Activated CD8-positive, alpha-beta T cell treated with anti-CD3 and anti-CD28 coated beads for 36 hours (primary cell): ENCODE results near the gene ACP3. TPM values are rescaled to one million over a fixed set of nuclear protein-coding genes. Genes with fewer than 3 reads are reported as not detected.

ENCODE experiments used
- ATAC-seq: fragments of 200-7000 bp; cut with Tn5 transposase; one replicate; pipeline ENCODE4 v1.10.0; 2021; ENCODE audit warnings: mild to moderate bottlenecking, moderate library complexity
- CTCF ChIA-PET: fragments of 350-600 bp; sonication (Branson Sonifier 250); formaldehyde crosslinking; loops from one replicate; lab custom pipeline; 2021; ENCODE audit warnings: antibody characterized with exemption; lab: Charles Lee
- POLR2A ChIA-PET: fragments of 350-600 bp; sonication (Branson Sonifier 250); formaldehyde crosslinking; loops from one replicate; lab custom pipeline; 2021; ENCODE audit warnings: antibody characterized with exemption; lab: Charles Lee
- DNase-seq: peaks from one replicate; pipeline ENCODE4 v3.0.0-alpha.2; 2020
- H3K27ac Mint-ChIP-seq: one replicate; pipeline ENCODE4 v1.8.0; 2021; ENCODE audit warnings: mild to moderate bottlenecking, mixed read lengths
- H3K27me3 Mint-ChIP-seq: one replicate; pipeline ENCODE4 v1.8.0; 2021; ENCODE audit warnings: mixed read lengths
- H3K36me3 Mint-ChIP-seq: one replicate; pipeline ENCODE4 v1.8.0; 2021; ENCODE audit warnings: low read depth, mixed read lengths
- H3K4me1 Mint-ChIP-seq: one replicate; pipeline ENCODE4 v1.8.0; 2021; ENCODE audit warnings: low read depth, mixed read lengths
- H3K4me3 Mint-ChIP-seq: one replicate; pipeline ENCODE4 v1.8.0; 2021; ENCODE audit warnings: mild to moderate bottlenecking, moderate library complexity, mixed read lengths
- H3K9me3 Mint-ChIP-seq: one replicate; pipeline ENCODE4 v1.8.0; 2021; ENCODE audit warnings: mixed read lengths
- CTCF ChIP-seq: fragments of 200-600 bp; IDR thresholded peaks from one replicate; pipeline ENCODE4 v1.8.0; 2022; ENCODE audit warnings: antibody characterized with exemption, mild to moderate bottlenecking
- intact Hi-C: fragments of 100-400 bp; cut with micrococcal nuclease; formaldehyde crosslinking; loops from one replicate; pipeline ENCODE4 v1.10.0; 2022
- total RNA-seq, 2 experiments: library from RNA; stranded (reverse); gene quantifications; one replicate each; pipeline ENCODE4 v1.2.3, GENCODE V29; 2021

The ACP3 gene
- total RNA-seq, 2 experiments from 2014 or later = not detected

- Mint-ChIP-seq H3K27me3 (no peaks in the 10 kb centered on the region), H3K27ac (no peak overlapping the region), H3K36me3 (no peaks in the 10 kb centered on the region), H3K9me3 (no peaks in the 10 kb centered on the region), H3K4me1 (no peaks in the 10 kb centered on the region), H3K4me3 (no peak overlapping the region)
- ATAC-seq = no peak
- ChIA-PET CTCF (interaction anchor here (1.6 kb wide), 1 partner anchor 62 kb away, joined by 7 read pairs; no protein-coding TSS in a partner anchor), POLR2A (interaction anchor here (1.2 kb wide), 1 partner anchor 13 kb away, joined by 3 read pairs; no protein-coding TSS in a partner anchor)
- TF ChIP-seq CTCF = no peak
- intact Hi-C loops = no loop called here
- no peak for DNase-seq
These were observed 88.0 kb downstream of the ACP3 start for GRCh38 chr3:132405188-132405587.

GRCh38 chr3:132405609-132406299, 88.5 kb downstream of the ACP3 start:
- no peak overlapping the region for H3K4me3 Mint-ChIP-seq
- ChIA-PET POLR2A (interaction anchor here (1.2 kb wide), 1 partner anchor 12 kb away, joined by 3 read pairs; no protein-coding TSS in a partner anchor), CTCF (interaction anchor here (1.5 to 1.6 kb wide), 2 partner anchors 9 to 63 kb away, joined by 3 to 7 read pairs; no protein-coding TSS in a partner anchor)
- H3K27ac Mint-ChIP-seq = no peak overlapping the region
- H3K27me3 Mint-ChIP-seq = no peaks in the 10 kb centered on the region
- no peaks in the 10 kb centered on the region for H3K9me3 Mint-ChIP-seq
- H3K36me3 Mint-ChIP-seq = no peaks in the 10 kb centered on the region
- ATAC-seq (no peak), DNase-seq (no peak)
- no peak for TF ChIP-seq CTCF
- intact Hi-C loops = no loop called here
- H3K4me1 Mint-ChIP-seq = no peaks in the 10 kb centered on the region

- ATAC-seq (no peak), DNase-seq (no peak)
- intact Hi-C loops = no loop called here
- no peak for TF ChIP-seq CTCF
- Mint-ChIP-seq H3K36me3 (no peaks in the 10 kb centered on the region), H3K4me1 (no peaks in the 10 kb centered on the region), H3K9me3 (no peaks in the 10 kb centered on the region), H3K27ac (no peak overlapping the region), H3K27me3 (no peaks in the 10 kb centered on the region), H3K4me3 (no peak overlapping the region)
- ChIA-PET CTCF (interaction anchor here (1.5 to 1.6 kb wide), 2 partner anchors 10 to 64 kb away, joined by 3 to 7 read pairs; no protein-coding TSS in a partner anchor), POLR2A (interaction anchor here (1.2 kb wide), 1 partner anchor 11 kb away, joined by 3 read pairs; no protein-coding TSS in a partner anchor)
These were observed 89.4 kb downstream of the ACP3 start for GRCh38 chr3:132406587-132406986.

GRCh38 chr3:132407025-132407424, 89.8 kb downstream of the ACP3 start:
- H3K36me3 Mint-ChIP-seq = no peaks in the 10 kb centered on the region
- H3K27ac Mint-ChIP-seq = no peak overlapping the region
- H3K9me3 Mint-ChIP-seq = no peaks in the 10 kb centered on the region
- ChIA-PET CTCF (interaction anchor here (1.5 kb wide), 1 partner anchor 10 kb away, joined by 3 read pairs; no protein-coding TSS in a partner anchor), POLR2A (no interaction called here)
- DNase-seq (no peak), ATAC-seq (no peak)
- no peaks in the 10 kb centered on the region for H3K27me3 Mint-ChIP-seq
- no peak for TF ChIP-seq CTCF
- no peaks in the 10 kb centered on the region for H3K4me1 Mint-ChIP-seq
- H3K4me3 Mint-ChIP-seq = no peak overlapping the region
- intact Hi-C loops = no loop called here

Other genes with a start within 250 kb of the ACP3 start
- 10 to 100 TPM; 29.9 to 32.0 TPM for gene DNAJC13, start 100.1 kb downstream of the ACP3 start, total RNA-seq